ENCODE data around the gene IMPG1.

DNA sequence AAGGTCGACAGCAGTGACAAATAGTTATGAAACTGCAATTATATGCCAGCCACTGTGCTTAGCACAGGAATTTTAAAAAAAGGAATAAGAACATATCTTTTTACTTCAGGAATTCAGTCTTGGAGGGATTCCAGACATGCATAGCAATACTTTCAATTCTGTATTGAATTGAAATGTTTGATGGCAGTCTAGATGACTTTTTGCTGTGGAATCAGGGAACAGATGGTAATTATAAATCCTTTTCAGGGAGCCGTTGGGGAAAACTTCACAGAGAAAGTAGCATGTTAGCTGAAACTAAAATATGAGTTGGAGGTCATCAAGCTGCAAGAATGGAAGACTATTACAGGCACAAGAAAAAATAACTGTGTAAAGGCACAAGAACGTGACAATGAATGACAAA lies 74.8 kb downstream of the IMPG1 start:
- TF ChIP-seq POLR2A (IDR thresholded peaks at IDR 0.05), result no peak
- TF ChIP-seq, protein P1, sequence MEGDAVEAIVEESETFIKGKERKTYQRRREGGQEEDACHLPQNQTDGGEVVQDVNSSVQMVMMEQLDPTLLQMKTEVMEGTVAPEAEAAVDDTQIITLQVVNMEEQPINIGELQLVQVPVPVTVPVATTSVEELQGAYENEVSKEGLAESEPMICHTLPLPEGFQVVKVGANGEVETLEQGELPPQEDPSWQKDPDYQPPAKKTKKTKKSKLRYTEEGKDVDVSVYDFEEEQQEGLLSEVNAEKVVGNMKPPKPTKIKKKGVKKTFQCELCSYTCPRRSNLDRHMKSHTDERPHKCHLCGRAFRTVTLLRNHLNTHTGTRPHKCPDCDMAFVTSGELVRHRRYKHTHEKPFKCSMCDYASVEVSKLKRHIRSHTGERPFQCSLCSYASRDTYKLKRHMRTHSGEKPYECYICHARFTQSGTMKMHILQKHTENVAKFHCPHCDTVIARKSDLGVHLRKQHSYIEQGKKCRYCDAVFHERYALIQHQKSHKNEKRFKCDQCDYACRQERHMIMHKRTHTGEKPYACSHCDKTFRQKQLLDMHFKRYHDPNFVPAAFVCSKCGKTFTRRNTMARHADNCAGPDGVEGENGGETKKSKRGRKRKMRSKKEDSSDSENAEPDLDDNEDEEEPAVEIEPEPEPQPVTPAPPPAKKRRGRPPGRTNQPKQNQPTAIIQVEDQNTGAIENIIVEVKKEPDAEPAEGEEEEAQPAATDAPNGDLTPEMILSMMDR (IDR thresholded peaks at IDR 0.05), result no peak
